Measurements from ENCODE around the gene CCNL2.

The CCNL2 gene

DNA sequence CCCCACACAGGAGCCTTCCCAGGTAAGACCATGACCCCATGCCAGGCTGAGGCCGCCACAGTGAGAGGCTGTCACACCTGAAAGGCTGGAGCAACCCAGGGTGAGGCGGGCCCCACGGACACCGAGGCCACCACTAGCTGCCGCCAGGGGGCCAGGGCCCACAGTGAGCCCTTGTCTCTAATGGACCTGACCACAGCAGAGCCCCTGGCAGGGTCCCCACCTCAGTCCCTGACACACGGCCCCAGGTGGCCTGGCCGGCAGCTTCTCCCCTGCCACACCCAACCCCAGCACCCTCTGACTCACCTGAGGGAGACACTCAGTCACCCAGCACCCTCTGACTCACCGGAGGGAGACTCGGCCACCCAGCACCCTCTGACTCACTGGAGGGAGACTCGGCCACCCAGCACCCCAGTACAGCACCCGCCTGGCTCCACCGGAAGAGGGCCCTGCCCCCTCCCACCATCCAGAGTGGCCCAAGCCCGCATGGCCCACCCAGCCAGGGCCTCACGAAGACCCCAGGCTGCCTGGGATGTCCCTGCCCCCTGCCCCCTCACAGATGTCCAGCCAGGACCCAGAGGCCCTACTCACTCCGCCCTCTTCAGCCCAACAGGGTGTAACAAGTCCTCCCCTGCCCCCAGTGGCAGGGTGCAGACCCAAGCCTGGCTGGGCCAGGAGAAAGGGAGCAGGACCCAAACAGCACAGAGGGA is 54.3 kb downstream of the CCNL2 start:
- H3K36me3 ChIP-seq (replicated peaks; ENCODE audit: low read depth, low read length): peaks cover 12% of the 10 kb centered on the region
- H2AFZ ChIP-seq (ENCODE audit: low read depth, low read length): no peak overlapping the region
- H3K9ac ChIP-seq (ENCODE audit: low read length): no peak overlapping the region
- no peak overlapping the region for H3K4me2 ChIP-seq (ENCODE audit: low read length)
- H3K4me3 ChIP-seq (ENCODE audit: low read length): no peak overlapping the region
- peaks cover 41% of the 10 kb centered on the region; the same call in 1 of the 2 replicates for H4K20me1 ChIP-seq (ENCODE audit: insufficient read depth, low read length)
- H3K27me3 ChIP-seq (ENCODE audit: low read depth, low read length): no peaks in the 10 kb centered on the region
- H3K27ac ChIP-seq (ENCODE audit: low read length): no peak overlapping the region
- no peaks in the 10 kb centered on the region for H3K9me3 ChIP-seq (ENCODE audit: insufficient read depth, low read length)
- no peak for TF ChIP-seq EZH2phosphoT487 (IDR thresholded peaks at IDR 0.05; ENCODE audit: low read depth)
- TF ChIP-seq, protein P1, sequence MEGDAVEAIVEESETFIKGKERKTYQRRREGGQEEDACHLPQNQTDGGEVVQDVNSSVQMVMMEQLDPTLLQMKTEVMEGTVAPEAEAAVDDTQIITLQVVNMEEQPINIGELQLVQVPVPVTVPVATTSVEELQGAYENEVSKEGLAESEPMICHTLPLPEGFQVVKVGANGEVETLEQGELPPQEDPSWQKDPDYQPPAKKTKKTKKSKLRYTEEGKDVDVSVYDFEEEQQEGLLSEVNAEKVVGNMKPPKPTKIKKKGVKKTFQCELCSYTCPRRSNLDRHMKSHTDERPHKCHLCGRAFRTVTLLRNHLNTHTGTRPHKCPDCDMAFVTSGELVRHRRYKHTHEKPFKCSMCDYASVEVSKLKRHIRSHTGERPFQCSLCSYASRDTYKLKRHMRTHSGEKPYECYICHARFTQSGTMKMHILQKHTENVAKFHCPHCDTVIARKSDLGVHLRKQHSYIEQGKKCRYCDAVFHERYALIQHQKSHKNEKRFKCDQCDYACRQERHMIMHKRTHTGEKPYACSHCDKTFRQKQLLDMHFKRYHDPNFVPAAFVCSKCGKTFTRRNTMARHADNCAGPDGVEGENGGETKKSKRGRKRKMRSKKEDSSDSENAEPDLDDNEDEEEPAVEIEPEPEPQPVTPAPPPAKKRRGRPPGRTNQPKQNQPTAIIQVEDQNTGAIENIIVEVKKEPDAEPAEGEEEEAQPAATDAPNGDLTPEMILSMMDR (IDR thresholded peaks at IDR 0.05; ENCODE audit: low read depth, low read length): peak; percentile 50
- H3K4me1 ChIP-seq (ENCODE audit: low read length): peaks cover 9% of the 10 kb centered on the region
- H3K79me2 ChIP-seq (ENCODE audit: low read length): peaks cover 56% of the 10 kb centered on the region

DNA sequence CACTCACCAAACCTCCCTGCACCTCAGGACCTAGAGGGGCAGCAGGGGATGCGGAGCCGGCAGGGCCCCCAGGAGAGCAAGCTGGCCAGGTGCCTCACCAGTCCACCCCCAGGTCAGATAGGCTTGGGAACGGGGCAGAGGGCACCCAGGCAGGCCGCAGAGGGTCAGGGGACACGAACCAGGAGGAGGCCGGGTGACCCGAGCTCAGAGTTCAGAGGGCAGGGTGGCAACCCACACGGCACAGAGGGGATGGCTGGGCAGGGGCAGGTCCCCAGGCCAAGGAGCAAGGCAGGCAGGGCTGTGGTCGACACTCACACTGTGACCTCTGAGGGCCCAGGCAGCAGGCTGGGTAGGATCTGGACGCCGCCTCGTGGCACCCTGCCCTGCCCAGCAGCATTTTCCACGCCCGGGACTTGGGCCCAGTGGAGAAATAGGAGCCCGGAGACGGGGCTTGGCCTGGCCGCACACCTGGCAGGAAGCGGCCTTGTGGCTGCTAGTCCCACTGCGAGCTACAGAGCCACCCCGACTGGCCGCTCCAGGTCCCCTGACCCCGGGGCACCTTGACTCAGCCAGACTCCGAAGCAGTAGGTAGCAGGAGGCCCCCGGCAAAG is 55.2 kb downstream of the CCNL2 start:
- TF ChIP-seq, protein P1 (IDR thresholded peaks at IDR 0.05; ENCODE audit: low read depth, low read length): no peak
- TF ChIP-seq EZH2phosphoT487 (IDR thresholded peaks at IDR 0.05; ENCODE audit: low read depth): no peak
- Histone ChIP-seq H3K4me2 (ENCODE audit: low read length) (no peak overlapping the region), H3K27me3 (ENCODE audit: low read depth, low read length) (no peaks in the 10 kb centered on the region), H3K79me2 (ENCODE audit: low read length) (peaks cover 56% of the 10 kb centered on the region), H4K20me1 (ENCODE audit: insufficient read depth, low read length) (peaks cover 41% of the 10 kb centered on the region; the same call in 1 of the 2 replicates), H3K9me3 (ENCODE audit: insufficient read depth, low read length) (no peaks in the 10 kb centered on the region), H3K36me3 (replicated peaks; ENCODE audit: low read depth, low read length) (peaks cover 12% of the 10 kb centered on the region), H3K4me3 (ENCODE audit: low read length) (no peak overlapping the region), H2AFZ (ENCODE audit: low read depth, low read length) (no peak overlapping the region), H3K9ac (ENCODE audit: low read length) (no peak overlapping the region), H3K27ac (ENCODE audit: low read length) (no peak overlapping the region), H3K4me1 (ENCODE audit: low read length) (peaks cover 9% of the 10 kb centered on the region)

DNA sequence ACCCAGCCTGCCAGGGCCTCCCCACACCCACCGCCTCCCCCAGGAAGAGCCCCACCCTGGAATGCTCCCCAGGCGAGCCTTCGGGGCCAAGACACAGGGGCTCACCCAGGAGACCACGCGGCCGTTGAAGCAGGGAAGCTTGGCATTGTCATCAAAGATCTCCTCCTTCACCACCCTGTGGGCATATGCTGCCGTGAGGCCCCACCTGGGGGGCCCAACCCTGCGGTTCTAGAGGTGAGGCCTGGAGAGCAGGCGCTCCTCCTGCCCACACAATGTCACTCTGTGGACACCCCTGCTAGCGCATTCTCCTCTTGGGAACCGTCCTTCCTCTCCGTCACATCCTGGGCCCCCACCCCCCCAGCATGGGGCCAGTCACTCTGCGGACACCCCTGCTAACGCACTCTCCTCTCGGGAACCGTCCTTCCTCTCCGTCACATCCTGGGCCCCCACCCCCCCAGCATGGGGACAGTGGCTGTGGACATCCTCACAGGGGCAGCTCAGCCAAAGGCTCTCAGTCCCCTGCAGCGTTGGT is 56.5 kb downstream of the CCNL2 start:
- Histone ChIP-seq H3K27ac (ENCODE audit: low read length) (no peak overlapping the region), H3K27me3 (ENCODE audit: low read depth, low read length) (no peaks in the 10 kb centered on the region), H3K36me3 (replicated peaks; ENCODE audit: low read depth, low read length) (peaks cover 12% of the 10 kb centered on the region), H4K20me1 (ENCODE audit: insufficient read depth, low read length) (peaks cover 37% of the 10 kb centered on the region; the same call in 1 of the 2 replicates), H3K9ac (ENCODE audit: low read length) (no peak overlapping the region), H3K9me3 (ENCODE audit: insufficient read depth, low read length) (no peaks in the 10 kb centered on the region), H3K4me2 (ENCODE audit: low read length) (no peak overlapping the region), H3K4me3 (ENCODE audit: low read length) (no peak overlapping the region), H3K79me2 (ENCODE audit: low read length) (peaks cover 43% of the 10 kb centered on the region), H2AFZ (ENCODE audit: low read depth, low read length) (no peak overlapping the region), H3K4me1 (ENCODE audit: low read length) (peaks cover 4% of the 10 kb centered on the region)
- TF ChIP-seq, protein P1 (IDR thresholded peaks at IDR 0.05; ENCODE audit: low read depth, low read length): no peak
- no peak for TF ChIP-seq EZH2phosphoT487 (IDR thresholded peaks at IDR 0.05; ENCODE audit: low read depth)

DNA sequence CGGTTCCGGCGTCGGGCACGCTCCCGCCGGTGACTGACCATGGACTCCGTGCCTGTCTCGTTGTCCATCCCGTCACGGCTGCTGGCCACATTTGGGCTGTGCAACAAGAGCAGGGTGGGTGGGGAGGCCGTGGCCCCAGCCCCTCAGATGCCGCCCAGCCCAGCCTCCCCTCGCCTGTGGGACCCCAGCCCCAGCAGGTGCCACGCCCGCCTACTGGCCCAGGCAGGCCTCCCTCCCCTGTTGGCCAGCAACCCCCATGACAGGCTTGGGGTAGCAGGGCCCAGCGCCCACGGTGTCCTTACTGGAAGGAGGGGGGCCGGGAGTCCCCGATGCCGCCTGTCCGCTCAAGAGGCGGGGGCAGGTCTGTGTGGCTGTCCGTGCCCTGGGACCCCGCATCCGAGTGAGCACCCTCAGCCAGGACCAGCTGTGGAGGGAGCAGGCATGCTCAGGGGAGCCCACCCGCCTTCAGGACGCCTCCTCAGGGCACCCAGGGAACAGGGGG is 57.0 kb downstream of the CCNL2 start:
- Histone ChIP-seq H3K9ac (ENCODE audit: low read length) (no peak overlapping the region), H3K9me3 (ENCODE audit: insufficient read depth, low read length) (no peaks in the 10 kb centered on the region), H3K4me1 (ENCODE audit: low read length) (no peaks in the 10 kb centered on the region), H3K4me3 (ENCODE audit: low read length) (no peak overlapping the region), H3K79me2 (ENCODE audit: low read length) (peaks cover 38% of the 10 kb centered on the region), H3K4me2 (ENCODE audit: low read length) (no peak overlapping the region), H4K20me1 (ENCODE audit: insufficient read depth, low read length) (peaks cover 32% of the 10 kb centered on the region; the same call in 1 of the 2 replicates), H3K27me3 (ENCODE audit: low read depth, low read length) (no peaks in the 10 kb centered on the region), H3K27ac (ENCODE audit: low read length) (no peak overlapping the region), H2AFZ (ENCODE audit: low read depth, low read length) (no peak overlapping the region), H3K36me3 (replicated peaks; ENCODE audit: low read depth, low read length) (peaks cover 12% of the 10 kb centered on the region)
- TF ChIP-seq, protein P1 (IDR thresholded peaks at IDR 0.05; ENCODE audit: low read depth, low read length): no peak
- TF ChIP-seq EZH2phosphoT487 (IDR thresholded peaks at IDR 0.05; ENCODE audit: low read depth): no peak
